Activated T-cell treated with anti-CD3 and anti-CD28 coated beads for 4 hours (primary cell): ENCODE measurements around the gene HKDC1.
"Not testable (repeated sequence)": the region's sequence is repeated elsewhere in the genome, so short reads cannot be mapped to it uniquely, and the experiment has no call there.

Experiments
- DNase-seq: peaks from one replicate; pipeline ENCODE4 v3.0.0-alpha.2; 2020

Gene HKDC1

GRCh38 chr10:69285699-69286098, 65.6 kb downstream of the HKDC1 start:
- DNase-seq = no peak

GRCh38 chr10:69287181-69287580, 67.0 kb downstream of the HKDC1 start:
- DNase-seq = no peak

- DNase-seq = no peak
Observed at GRCh38 chr10:69290993-69291392, 70.9 kb downstream of the HKDC1 start.

GRCh38 chr10:69292459-69292858, 72.3 kb downstream of the HKDC1 start:
- no peak for DNase-seq

GRCh38 chr10:69295027-69295636, 75.0 kb downstream of the HKDC1 start:
- DNase-seq = no peak

GRCh38 chr10:69303632-69304051, 83.5 kb downstream of the HKDC1 start:
- no peak for DNase-seq

- no peak for DNase-seq
Observed at GRCh38 chr10:69306421-69306820, 86.3 kb downstream of the HKDC1 start.

GRCh38 chr10:69307434-69307833, 87.3 kb downstream of the HKDC1 start:
- DNase-seq = no peak

- not testable (repeated sequence) for DNase-seq
Observed at GRCh38 chr10:69308304-69308703, 88.2 kb downstream of the HKDC1 start.

- DNase-seq = no peak
Observed at GRCh38 chr10:69311309-69311708, 91.2 kb downstream of the HKDC1 start.

- no peak for DNase-seq
Observed at GRCh38 chr10:69312528-69312927, 92.4 kb downstream of the HKDC1 start.

GRCh38 chr10:69315100-69315542, 95.0 kb downstream of the HKDC1 start:
- DNase-seq = no peak

- no peak for DNase-seq
Observed at GRCh38 chr10:69315610-69316312, 95.6 kb downstream of the HKDC1 start.

- DNase-seq = no peak
Observed at GRCh38 chr10:69316313-69317059, 96.4 kb downstream of the HKDC1 start.
